H1 (cell line): ENCODE results near the gene BTD. TPM values are rescaled to one million over a fixed set of nuclear protein-coding genes. Genes with fewer than 3 reads are reported as not detected.

Experiments used
- CTCF ChIA-PET: fragments of 300-600 bp; sonication (Branson Sonifier 250); formaldehyde crosslinking; loops from one replicate; lab custom pipeline; 2021; ENCODE audit not compliant: partially characterized antibody; lab: Charles Lee
- POLR2A ChIA-PET: fragments of 300-600 bp; sonication (Branson Sonifier 250); formaldehyde crosslinking; loops from one replicate; lab custom pipeline; 2021; ENCODE audit warnings: inconsistent platforms; ENCODE audit not compliant: partially characterized antibody; lab: Charles Lee
- DNase-seq, 2 experiments: peaks; one replicate each; pipeline versions ENCODE4 v3.0.0 to v3.0.0-alpha.2; 2010 to 2022; ENCODE audit warnings: low spot score in 2 of 2, low read depth in 1 of 2, mixed read lengths in 1 of 2
- FAIRE-seq: peaks from 2 replicates; lab custom pipeline; 2011; peaks lifted over from hg19 to GRCh38; lab: Jason Lieb, UNC
- H2AFZ ChIP-seq: 2 replicates; pipeline ENCODE4 v1.8.1; 2012; ENCODE audit warnings: low read length, inconsistent platforms
- H2AK5ac ChIP-seq: 2 replicates; pipeline ENCODE4 v1.6.1; 2013; ENCODE audit warnings: low read depth, low read length
- H2BK120ac ChIP-seq: replicated peaks from 2 replicates; pipeline ENCODE3; 2013; ENCODE audit warnings: low read depth, low read length, inconsistent platforms
- H2BK12ac ChIP-seq: 2 replicates; pipeline ENCODE4 v1.6.1; 2013; ENCODE audit warnings: low read depth, low read length
- H2BK15ac ChIP-seq: 2 replicates; pipeline ENCODE4 v1.6.1; 2013; ENCODE audit warnings: low read length
- H2BK20ac ChIP-seq: 2 replicates; pipeline ENCODE4 v1.6.1; 2013; ENCODE audit warnings: low read length
- H2BK5ac ChIP-seq: 2 replicates; pipeline ENCODE4 v1.6.1; 2013; ENCODE audit warnings: low read depth, low read length
- H3K14ac ChIP-seq: 2 replicates; pipeline ENCODE4 v1.6.1; 2013; ENCODE audit warnings: inconsistent platforms; ENCODE audit not compliant: insufficient read length
- H3K18ac ChIP-seq: 2 replicates; pipeline ENCODE4 v1.6.1; 2013; ENCODE audit warnings: low read length; ENCODE audit errors: extremely low read depth
- H3K23ac ChIP-seq: 2 replicates; pipeline ENCODE4 v1.6.1; 2013; ENCODE audit warnings: inconsistent platforms; ENCODE audit not compliant: insufficient read length
- H3K23me2 ChIP-seq: 2 replicates; pipeline ENCODE4 v1.6.1; 2013; ENCODE audit warnings: low read depth, low read length
- H3K27ac ChIP-seq: 2 replicates; pipeline ENCODE4 v1.6.1; 2011; ENCODE audit warnings: low read depth, low read length, inconsistent platforms
- H3K27me3 ChIP-seq, 4 experiments: replicated peaks in 1 of 4; 1 replicate in 1 of 4; 2 replicates in 3 of 4; pipeline versions ENCODE4 v1.6.1 to v1.8.1; 2011 to 2013; ENCODE audit warnings: low read length in 3 of 4, mild to moderate bottlenecking in 3 of 4, inconsistent platforms in 2 of 4, mixed read lengths in 2 of 4, moderate library complexity in 1 of 4; ENCODE audit not compliant: control insufficient read depth in 3 of 4, insufficient read depth in 3 of 4; ENCODE audit errors: extremely low read depth in 1 of 4
- H3K36me3 ChIP-seq, 4 experiments: 2 replicates each; pipeline versions ENCODE4 v1.6.1 to v1.8.1; 2011 to 2013; ENCODE audit warnings: mild to moderate bottlenecking in 4 of 4, low read length in 3 of 4, moderate library complexity in 2 of 4, control low read depth in 1 of 4, inconsistent platforms in 1 of 4; ENCODE audit not compliant: insufficient read depth in 4 of 4, control insufficient read depth in 2 of 4
- H3K4ac ChIP-seq: replicated peaks from 2 replicates; pipeline ENCODE3; 2013; ENCODE audit warnings: low read length, low read depth, mixed read lengths, inconsistent platforms; ENCODE audit not compliant: insufficient read length
- H3K4me1 ChIP-seq, 4 experiments: replicated peaks in 1 of 4; 1 replicate in 1 of 4; 2 replicates in 3 of 4; pipeline versions ENCODE4 v1.6.1 to v1.8.1; 2011 to 2013; ENCODE audit warnings: low read length in 3 of 4, inconsistent platforms in 2 of 4, mixed read lengths in 1 of 4; ENCODE audit not compliant: insufficient read depth in 4 of 4, control insufficient read depth in 3 of 4
- H3K4me2 ChIP-seq, 2 experiments: 2 replicates each; pipeline versions ENCODE4 v1.6.1 to v1.8.1; 2011 to 2013; ENCODE audit warnings: low read depth in 2 of 2, low read length in 2 of 2, control low read depth in 1 of 2, inconsistent platforms in 1 of 2, mild to moderate bottlenecking in 1 of 2; ENCODE audit not compliant: insufficient read depth in 1 of 2
- H3K4me3 ChIP-seq, 4 experiments: fragments of 200-600, 300-600 bp in 1 of 4; sonication (generic), shearing (Covaris generic), sonication (Bioruptor Twin) in 1 of 4; 2 replicates each; pipeline versions ENCODE4 v1.5.1 to v1.8.1; 2011 to 2016; ENCODE audit warnings: low read length in 4 of 4, low read depth in 3 of 4, control low read depth in 2 of 4, inconsistent platforms in 2 of 4, mild to moderate bottlenecking in 2 of 4, mixed read lengths in 1 of 4, moderate library complexity in 1 of 4; ENCODE audit not compliant: insufficient read depth in 2 of 4; ENCODE audit errors: extremely low read depth in 1 of 4
- H3K56ac ChIP-seq: replicated peaks from 2 replicates; pipeline ENCODE3; 2013; ENCODE audit warnings: low read depth, mild to moderate bottlenecking, mixed read lengths, low read length, inconsistent platforms; ENCODE audit not compliant: insufficient read length
- H3K79me1 ChIP-seq: 2 replicates; pipeline ENCODE4 v1.6.1; 2013; ENCODE audit warnings: low read depth, low read length, control low read depth
- H3K79me2 ChIP-seq, 2 experiments: 2 replicates each; pipeline versions ENCODE4 v1.6.1 to v1.8.1; 2012 to 2013; ENCODE audit warnings: low read length in 2 of 2, mild to moderate bottlenecking in 2 of 2, inconsistent platforms in 1 of 2; ENCODE audit not compliant: insufficient read depth in 2 of 2, control insufficient read depth in 1 of 2
- H3K9ac ChIP-seq, 4 experiments: replicated peaks in 1 of 4; 1 replicate in 1 of 4; 2 replicates in 3 of 4; pipeline versions ENCODE4 v1.6.1 to v1.8.1; 2011 to 2013; ENCODE audit warnings: low read depth in 3 of 4, low read length in 3 of 4, control low read depth in 2 of 4, mild to moderate bottlenecking in 2 of 4, moderate library complexity in 2 of 4, inconsistent platforms in 1 of 4; ENCODE audit errors: extremely low read depth in 1 of 4
- H3K9me3 ChIP-seq, 2 experiments: 2 replicates each; pipeline versions ENCODE4 v1.6.1 to v1.8.1; 2012 to 2013; ENCODE audit warnings: mild to moderate bottlenecking in 2 of 2, moderate library complexity in 2 of 2, control low read depth in 1 of 2, inconsistent platforms in 1 of 2, low read depth in 1 of 2, low read length in 1 of 2, mixed read lengths in 1 of 2; ENCODE audit not compliant: insufficient read depth in 2 of 2
- H4K20me1 ChIP-seq, 2 experiments: replicated peaks in 1 of 2; 2 replicates each; pipeline versions ENCODE3 to v1.8.1; 2011 to 2013; ENCODE audit warnings: inconsistent platforms in 2 of 2, low read length in 2 of 2, mild to moderate bottlenecking in 1 of 2; ENCODE audit not compliant: insufficient read depth in 2 of 2, control insufficient read depth in 1 of 2
- H4K5ac ChIP-seq: 2 replicates; pipeline ENCODE4 v1.6.1; 2013; ENCODE audit warnings: low read length, low read depth, mixed read lengths, inconsistent platforms; ENCODE audit not compliant: insufficient read length
- H4K8ac ChIP-seq: 2 replicates; pipeline ENCODE4 v1.8.0; 2013; ENCODE audit warnings: mild to moderate bottlenecking, moderate library complexity, low read length, inconsistent platforms; ENCODE audit not compliant: insufficient read depth; ENCODE audit errors: extremely low read depth
- H4K91ac ChIP-seq: replicated peaks from 2 replicates; pipeline ENCODE3; 2013; ENCODE audit warnings: low read length, mixed read lengths, inconsistent platforms; ENCODE audit not compliant: insufficient read length
- BRCA1 ChIP-seq: IDR thresholded peaks from 2 replicates; pipeline ENCODE4 v1.6.1; 2012; ENCODE audit warnings: low read depth, low read length, improper control_type of control experiment
- CBX5 ChIP-seq: fragments of 300-800, 300-1000 bp; sonication (generic); IDR thresholded peaks from 2 replicates; pipeline ENCODE4 v1.7.1; 2016; ENCODE audit warnings: antibody characterized with exemption, low read length, low read depth
- CEBPB ChIP-seq: IDR thresholded peaks from 2 replicates; pipeline ENCODE4 v1.6.1; 2012; ENCODE audit warnings: low read depth, low read length
- GABPA ChIP-seq: IDR thresholded peaks from 2 replicates; pipeline ENCODE4 v1.6.1; 2011; ENCODE audit warnings: mild to moderate bottlenecking, low read length, moderate library complexity, borderline replicate concordance; ENCODE audit not compliant: insufficient read depth
- HDAC2 ChIP-seq, 2 experiments: fragments of 300-600 bp in 1 of 2; sonication (generic) in 1 of 2; IDR thresholded peaks; 2 replicates each; pipeline ENCODE4 v1.6.1; 2011 to 2012; ENCODE audit warnings: low read depth in 2 of 2, low read length in 2 of 2, mild to moderate bottlenecking in 2 of 2, moderate library complexity in 2 of 2, borderline replicate concordance in 1 of 2, inconsistent platforms in 1 of 2
- JUND ChIP-seq: IDR thresholded peaks from 2 replicates; pipeline ENCODE4 v1.6.1; 2011; ENCODE audit warnings: mild to moderate bottlenecking, improper control_type of control experiment, low read length
- KDM4A ChIP-seq: IDR thresholded peaks from one replicate; pipeline ENCODE4 v1.7.1; 2012; ENCODE audit warnings: low read depth, mild to moderate bottlenecking, moderate library complexity, low read length, inconsistent platforms; ENCODE audit not compliant: severe bottlenecking
- RBBP5 ChIP-seq: IDR thresholded peaks from 2 replicates; pipeline ENCODE4 v1.7.1; 2012; ENCODE audit warnings: low read depth, mild to moderate bottlenecking, inconsistent platforms, low read length, moderate library complexity, borderline replicate concordance
- RNF2 ChIP-seq: fragments of 200-900, 300-1000 bp; sonication (generic); IDR thresholded peaks from 2 replicates; pipeline ENCODE4 v1.7.1; 2016; ENCODE audit warnings: borderline replicate concordance, low read depth, mild to moderate bottlenecking, antibody characterized with exemption, low read length; ENCODE audit not compliant: poor library complexity, severe bottlenecking; ENCODE audit errors: missing control alignments
- RXRA ChIP-seq: IDR thresholded peaks from 2 replicates; pipeline ENCODE4 v1.6.1; 2011; ENCODE audit warnings: low read depth, mild to moderate bottlenecking, low read length, moderate library complexity; ENCODE audit not compliant: insufficient read depth
- SIRT6 ChIP-seq: IDR thresholded peaks from one replicate; pipeline ENCODE4 v1.7.1; 2012; ENCODE audit warnings: low read length, inconsistent platforms
- SP4 ChIP-seq: IDR thresholded peaks from 2 replicates; pipeline ENCODE4 v1.6.1; 2012; ENCODE audit warnings: low read length, inconsistent platforms
- WGBS, 2 experiments: shearing (Covaris generic) in 1 of 2; methylation state at CpG; one replicate each; pipeline versions ENCODE4 v1.1.6 to v1.1.7; 2013 to 2015; ENCODE audit warnings: low lambda C conversion rate in 2 of 2, mixed read lengths in 2 of 2, inconsistent platforms in 1 of 2, low coverage in 1 of 2, missing lambda C conversion rate in 1 of 2; ENCODE audit not compliant: insufficient replicate concordance in 2 of 2, insufficient coverage in 1 of 2, insufficient read length in 1 of 2; ENCODE audit errors: extremely low coverage in 1 of 2, missing lambda C conversion rate in 1 of 2; 5-methylcytosine and 5-hydroxymethylcytosine counted together
- polyA plus RNA-seq, 7 experiments: library from polyadenylated mRNA; depleted of rRNA in 3 of 7; stranded (reverse) in 5 of 7; unstranded in 2 of 7; fragments of >200 nt in 5 of 7; fragments of 200-250 nt in 2 of 7; gene quantifications; 1 replicate in 5 of 7; 2 replicates in 1 of 7; 4 replicates in 1 of 7; pipeline versions ENCODE4 v1.2.1 to v1.2.3, GENCODE V29; 2011 to 2013; ENCODE audit warnings: missing spikeins in 2 of 7, mixed read lengths in 2 of 7
- total RNA-seq: library from RNA; stranded (reverse); fragmentation: NEBNext Ultra II Directional; extraction: Animal tissue kit (Norgen Biotek cat#: 25700); gene quantifications from 2 replicates; pipeline ENCODE4 v1.2.1, GENCODE V29; 2021
- TF ChIP-seq, protein P1 (sequence below): IDR thresholded peaks from 2 replicates; pipeline ENCODE4 v1.6.1; 2012; ENCODE audit warnings: inconsistent platforms

The BTD gene
- total and polyA plus RNA-seq, 2 of the 8 experiments (the other 6 are each of a cell fraction or from before 2014, with no cell fraction given): 21.8 to 36.7 TPM

GRCh38 chr3:15634671-15635070 lies 33.1 kb downstream of the BTD start:
- Histone ChIP-seq H3K9me3 (no peaks in the 10 kb centered on the region), H3K23me2 (no peaks in the 10 kb centered on the region), H3K23ac (no peak overlapping the region), H3K27me3 (no peaks in the 10 kb centered on the region), H4K8ac (no peak overlapping the region), H3K79me1 (no peaks in the 10 kb centered on the region), H3K4me3 (no peak overlapping the region), H4K91ac (no peak overlapping the region), H3K9ac (no peak overlapping the region), H3K4me2 (no peak overlapping the region), H2BK12ac (0 out of 2 replicates have a peak overlapping the region, but pooled peaks have one; percentile 72), H3K4ac (peak overlapping the region; percentile 39), H3K27ac (no peak overlapping the region), H4K5ac (peak overlapping the region; percentile 77), H2BK5ac (no peak overlapping the region), H2AK5ac (no peak overlapping the region), H3K18ac (no peak overlapping the region; the same call in 1 of the 2 replicates), H2BK120ac (peak overlapping the region; percentile 72), H3K36me3 (no peaks in the 10 kb centered on the region), H2BK20ac (0 out of 2 replicates have a peak overlapping the region, but pooled peaks have one; percentile 25), H3K14ac (no peak overlapping the region), H3K79me2 (no peaks in the 10 kb centered on the region), H4K20me1 (no peaks in the 10 kb centered on the region), H3K4me1 (peaks cover 15 to 47% (median 28%) of the 10 kb centered on the region in 4 experiments), H2BK15ac (no peak overlapping the region), H3K56ac (no peak overlapping the region), H2AFZ (no peak overlapping the region)
- no peak for FAIRE-seq
- 89% methylated on average over 2 of the region's 2 CpGs; no CpG with 5 or more reads in 1 of the 2 experiments for WGBS, 2 experiments
- DNase-seq: no peak
- ChIA-PET CTCF (interaction anchor here (1.1 kb wide), 1 partner anchor 178 kb away, joined by 3 read pairs; no protein-coding TSS in a partner anchor), POLR2A (interaction anchor here (0.6 to 3.2 kb wide), 3 partner anchors 20 to 36 kb away, joined by 3 to 12 read pairs (median 4); partner anchors contain the start of genes BTD and HACL1)
- TF ChIP-seq CEBPB (no peak), RNF2 (no peak), SP4 (no peak), SIRT6 (no peak), JUND (no peak), GABPA (no peak), KDM4A (no peak), CBX5 (no peak), HDAC2 (IDR thresholded peaks at IDR 0.05; ENCODE audit: borderline replicate concordance in 1 of 2, low read depth in 2 of 2, low read length in 2 of 2) (no peak), RBBP5 (no peak), BRCA1 (no peak), RXRA (no peak)
- TF ChIP-seq, protein P1, sequence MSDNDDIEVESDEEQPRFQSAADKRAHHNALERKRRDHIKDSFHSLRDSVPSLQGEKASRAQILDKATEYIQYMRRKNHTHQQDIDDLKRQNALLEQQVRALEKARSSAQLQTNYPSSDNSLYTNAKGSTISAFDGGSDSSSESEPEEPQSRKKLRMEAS: no peak
